Smooth muscle cell (in vitro differentiated cells): Measurements from ENCODE around the gene PARD3. TPM values are rescaled to one million over a fixed set of nuclear protein-coding genes. Genes with fewer than 3 reads are reported as not detected.

ENCODE experiments used
- DNase-seq: peaks from one replicate; lab custom pipeline; 2025; ENCODE audit not compliant: unreplicated experiment; lab: John Stamatoyannopoulos, UW
- H2AFZ ChIP-seq: fragments of 200-600 bp; sonication (generic); 2 replicates; pipeline ENCODE4 v1.6.0; 2016; ENCODE audit warnings: antibody characterized with exemption, low read depth, mild to moderate bottlenecking
- H3F3A ChIP-seq: fragments of 200-600 bp; sonication (generic); 2 replicates; pipeline ENCODE4 v1.6.0; 2017; ENCODE audit warnings: antibody characterized with exemption, low read depth
- H3K27ac ChIP-seq: fragments of 200-600 bp; sonication (generic); 2 replicates; pipeline ENCODE4 v1.5.1; 2016; ENCODE audit warnings: low read depth, mild to moderate bottlenecking
- H3K27me3 ChIP-seq: fragments of 200-600 bp; sonication (generic); 2 replicates; pipeline ENCODE4 v1.6.1; 2016; ENCODE audit warnings: low read depth, mild to moderate bottlenecking
- H3K36me3 ChIP-seq: fragments of 200-600 bp; sonication (generic); 2 replicates; pipeline ENCODE4 v1.5.1; 2016; ENCODE audit warnings: low read depth
- H3K4me1 ChIP-seq: fragments of 200-600 bp; sonication (generic); 2 replicates; pipeline ENCODE4 v1.5.1; 2016; ENCODE audit warnings: low read depth
- H3K4me2 ChIP-seq: fragments of 200-600 bp; sonication (generic); 2 replicates; pipeline ENCODE4 v1.6.0; 2016; ENCODE audit warnings: mild to moderate bottlenecking
- H3K4me3 ChIP-seq: fragments of 200-600 bp; sonication (generic); 2 replicates; pipeline ENCODE4 v1.5.1; 2016; ENCODE audit warnings: mild to moderate bottlenecking
- H3K79me2 ChIP-seq: fragments of 200-600 bp; sonication (generic); 2 replicates; pipeline ENCODE4 v1.6.0; 2016; ENCODE audit warnings: low read depth, mild to moderate bottlenecking
- H3K9ac ChIP-seq: fragments of 200-600 bp; sonication (generic); 2 replicates; pipeline ENCODE4 v1.6.0; 2016; ENCODE audit warnings: low read depth
- H3K9me3 ChIP-seq: fragments of 200-600 bp; sonication (generic); replicated peaks from 2 replicates; pipeline ENCODE4 v1.5.1; 2016; ENCODE audit warnings: low read depth
- H4K20me1 ChIP-seq: fragments of 200-600 bp; sonication (generic); 2 replicates; pipeline ENCODE4 v1.6.0; 2016; ENCODE audit warnings: low read depth
- CTCF ChIP-seq: fragments of 200-600 bp; sonication (generic); IDR thresholded peaks from 2 replicates; pipeline ENCODE4 v1.5.1; 2017; ENCODE audit warnings: borderline replicate concordance, mild to moderate bottlenecking, antibody characterized with exemption; ENCODE audit not compliant: insufficient read depth, poor library complexity, severe bottlenecking
- WGBS: methylation state at CpG from one replicate; pipeline ENCODE4 v1.1.7; 2016; ENCODE audit warnings: low lambda C conversion rate; 5-methylcytosine and 5-hydroxymethylcytosine counted together
- polyA plus RNA-seq: library from polyadenylated mRNA; unstranded; fragments of >200 nt; fragmentation: Nextera tagmentation; extraction: Ambion mirVana; gene quantifications from 2 replicates; pipeline ENCODE4 v1.2.1, GENCODE V29; 2016
- total RNA-seq: library from RNA; depleted of rRNA; stranded (reverse); fragments of >200 nt; gene quantifications from 2 replicates; pipeline ENCODE4 v1.2.3, GENCODE V29; 2014

Gene PARD3
- total and polyA plus RNA-seq, 2 experiments from 2014 or later = 17.5 to 26.0 TPM

GRCh38 chr10:34762603-34763299 lies 52.3 kb downstream of the PARD3 start:
- H3K27ac ChIP-seq = no peak overlapping the region
- H3K36me3 ChIP-seq = no peaks in the 10 kb centered on the region
- TF ChIP-seq CTCF = no peak
- peaks cover 10% of the 10 kb centered on the region for H3K4me1 ChIP-seq
- peaks cover 61% of the 10 kb centered on the region for H3K79me2 ChIP-seq
- no peak overlapping the region for H3K4me3 ChIP-seq
- no peaks in the 10 kb centered on the region for H3K27me3 ChIP-seq
- DNase-seq = no peak
- H3K9ac ChIP-seq = no peak overlapping the region
- no peaks in the 10 kb centered on the region for H3F3A ChIP-seq
- 81% methylated on average over 5 of the region's 5 CpGs for WGBS
- no peak overlapping the region for H3K4me2 ChIP-seq
- no peak overlapping the region for H2AFZ ChIP-seq
- H3K9me3 ChIP-seq = no peaks in the 10 kb centered on the region
- H4K20me1 ChIP-seq = peaks cover 42% of the 10 kb centered on the region

GRCh38 chr10:34762156-34762555 lies 52.9 kb downstream of the PARD3 start:
- peaks cover 44% of the 10 kb centered on the region for H4K20me1 ChIP-seq
- no peaks in the 10 kb centered on the region for H3K9me3 ChIP-seq
- H3K36me3 ChIP-seq = no peaks in the 10 kb centered on the region
- H3K4me2 ChIP-seq = no peak overlapping the region
- no peak overlapping the region for H3K4me3 ChIP-seq
- no peak for DNase-seq
- no peaks in the 10 kb centered on the region for H3F3A ChIP-seq
- no peaks in the 10 kb centered on the region for H3K27me3 ChIP-seq
- TF ChIP-seq CTCF = no peak
- whole genome bisulfite sequencing = 84% methylated on average over 3 of the region's 3 CpGs
- H2AFZ ChIP-seq = no peak overlapping the region
- no peak overlapping the region for H3K9ac ChIP-seq
- H3K79me2 ChIP-seq = peaks cover 64% of the 10 kb centered on the region
- peaks cover 10% of the 10 kb centered on the region for H3K4me1 ChIP-seq
- H3K27ac ChIP-seq = no peak overlapping the region

- no peak overlapping the region for H3K4me2 ChIP-seq
- H3K4me3 ChIP-seq = no peak overlapping the region
- H3K9me3 ChIP-seq = no peaks in the 10 kb centered on the region
- peaks cover 37% of the 10 kb centered on the region for H4K20me1 ChIP-seq
- DNase-seq = no peak
- no peaks in the 10 kb centered on the region for H3F3A ChIP-seq
- no peaks in the 10 kb centered on the region for H3K36me3 ChIP-seq
- no peak for TF ChIP-seq CTCF
- WGBS = 88% methylated on average over 1 of the region's 1 CpG
- H3K4me1 ChIP-seq = peaks cover 5% of the 10 kb centered on the region
- H2AFZ ChIP-seq = no peak overlapping the region
- peaks cover 71% of the 10 kb centered on the region for H3K79me2 ChIP-seq
- H3K27me3 ChIP-seq = no peaks in the 10 kb centered on the region
- peak overlapping the region; percentile 73 for H3K27ac ChIP-seq
- H3K9ac ChIP-seq = no peak overlapping the region
These were observed 53.6 kb downstream of the PARD3 start for GRCh38 chr10:34761453-34761852.

GRCh38 chr10:34760606-34761005 lies 54.5 kb downstream of the PARD3 start:
- Histone ChIP-seq H3K27ac (peak overlapping the region; percentile 73), H3K9ac (no peak overlapping the region), H3F3A (no peaks in the 10 kb centered on the region), H3K9me3 (no peaks in the 10 kb centered on the region), H3K27me3 (no peaks in the 10 kb centered on the region), H3K79me2 (peaks cover 69% of the 10 kb centered on the region), H3K4me3 (no peak overlapping the region), H3K4me1 (no peaks in the 10 kb centered on the region), H3K4me2 (no peak overlapping the region), H2AFZ (no peak overlapping the region), H4K20me1 (peaks cover 29% of the 10 kb centered on the region), H3K36me3 (no peaks in the 10 kb centered on the region)
- TF ChIP-seq CTCF = no peak
- no peak for DNase-seq
- 69% methylated on average over 1 of the region's 1 CpG for WGBS
